SHP77 (cell line): Measurements from ENCODE around the gene GPC6.

Source experiments
- DNase-seq, 2 experiments: peaks; one replicate each; lab custom pipeline; 2025; lab: John Stamatoyannopoulos, UW

The GPC6 gene

GRCh38 chr13:94210816-94211215 is 984.2 kb downstream of the GPC6 start:
- DNase-seq = no peak

DNA sequence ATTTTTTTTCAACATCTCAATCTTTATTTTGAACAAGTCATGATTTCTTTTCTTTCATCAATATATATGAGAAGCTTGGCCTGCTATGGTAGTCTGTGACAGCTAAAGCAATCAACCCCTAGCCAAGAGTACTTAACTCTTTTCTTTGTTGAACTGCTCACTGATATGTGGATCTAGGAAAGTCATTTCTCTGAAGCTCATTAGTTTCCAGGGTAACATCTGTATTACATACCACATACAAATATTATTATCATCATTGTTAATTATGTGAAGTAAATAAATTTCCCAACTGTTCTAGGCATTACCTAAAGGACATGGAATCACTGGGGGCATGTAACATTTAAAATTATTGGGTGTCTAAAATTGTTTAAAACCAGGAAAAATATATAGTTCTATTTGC is 985.6 kb downstream of the GPC6 start:
- DNase-seq = no peak

DNA sequence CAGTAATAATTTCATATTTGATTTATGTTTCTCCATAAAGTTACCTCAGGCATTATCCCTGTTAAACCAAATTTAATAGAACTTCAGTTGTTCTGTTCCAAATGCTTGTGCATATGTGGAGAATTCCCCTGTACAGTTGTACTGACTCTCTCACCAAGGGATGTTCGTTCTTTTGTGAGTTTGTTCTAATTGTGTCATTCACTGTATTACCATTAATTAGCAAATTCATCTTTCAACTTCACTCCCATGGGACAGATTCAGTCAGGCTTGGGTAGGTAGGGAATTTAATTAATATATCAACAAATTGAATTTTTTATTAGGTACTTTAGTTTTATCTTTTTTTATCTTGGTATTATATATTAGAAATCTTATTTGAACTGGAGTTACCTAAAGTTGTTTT is 987.5 kb downstream of the GPC6 start:
- no peak for DNase-seq

GRCh38 chr13:94214975-94215374 is 988.4 kb downstream of the GPC6 start:
- no peak for DNase-seq

DNA sequence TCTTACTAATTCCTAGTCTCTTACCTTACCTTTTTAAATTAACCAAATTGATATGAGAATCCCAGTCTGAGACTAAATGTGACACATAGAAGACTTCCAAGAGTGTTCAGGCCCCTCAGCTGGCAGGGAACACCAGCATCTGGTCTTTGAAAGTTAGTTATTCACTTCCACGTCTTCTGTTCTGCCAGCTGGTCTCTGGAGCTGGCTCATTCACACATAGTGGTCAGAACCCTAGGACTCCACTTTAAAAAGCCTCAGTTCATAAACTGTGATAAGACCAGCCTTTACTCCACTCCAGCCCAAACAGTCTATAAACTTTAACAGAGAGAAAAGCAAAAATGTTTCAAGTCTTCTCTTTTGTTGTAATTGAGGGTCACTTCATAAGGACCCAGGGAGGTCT is 989.9 kb downstream of the GPC6 start:
- no peak for DNase-seq

- no peak for DNase-seq
Measured at GRCh38 chr13:94217370-94217769, 990.8 kb downstream of the GPC6 start.

DNA sequence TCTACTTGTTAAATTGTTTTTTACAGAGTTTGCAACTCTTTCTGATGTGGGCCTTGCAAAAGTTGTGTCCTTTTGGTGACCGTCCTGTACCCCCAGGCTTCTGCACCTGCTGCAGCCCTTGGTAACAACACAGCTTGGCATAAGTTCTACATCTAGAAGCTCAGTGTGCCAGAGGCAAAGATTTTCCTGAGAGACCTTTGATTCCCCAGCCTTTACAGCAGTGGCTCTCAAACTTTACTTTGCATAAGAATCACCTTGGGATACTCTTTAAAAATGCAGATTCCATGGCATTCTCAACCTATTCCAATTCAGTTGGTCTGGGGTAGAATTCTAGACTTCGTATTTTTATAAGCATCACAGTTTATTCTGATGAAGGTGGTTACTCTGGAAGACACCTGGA is 991.9 kb downstream of the GPC6 start:
- DNase-seq = no peak

DNA sequence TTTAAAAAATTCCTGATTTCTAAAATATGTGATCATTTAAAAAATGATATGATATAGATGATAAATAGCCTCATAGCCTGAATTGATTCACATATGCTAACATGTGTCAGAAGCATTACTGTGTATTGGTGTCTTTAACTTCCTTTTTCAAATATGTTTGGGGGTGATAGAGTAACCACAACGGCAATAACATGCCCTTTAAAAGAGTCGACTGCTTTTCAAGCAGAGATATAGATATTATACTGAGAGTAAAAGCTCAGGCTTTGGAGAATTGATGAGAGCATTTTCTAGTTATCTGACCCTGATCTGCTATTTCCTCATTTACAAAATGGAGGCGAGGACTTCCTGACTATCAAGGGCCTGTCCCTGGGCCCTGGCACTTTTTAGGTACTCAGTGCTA is 992.3 kb downstream of the GPC6 start:
- DNase-seq = no peak

DNA sequence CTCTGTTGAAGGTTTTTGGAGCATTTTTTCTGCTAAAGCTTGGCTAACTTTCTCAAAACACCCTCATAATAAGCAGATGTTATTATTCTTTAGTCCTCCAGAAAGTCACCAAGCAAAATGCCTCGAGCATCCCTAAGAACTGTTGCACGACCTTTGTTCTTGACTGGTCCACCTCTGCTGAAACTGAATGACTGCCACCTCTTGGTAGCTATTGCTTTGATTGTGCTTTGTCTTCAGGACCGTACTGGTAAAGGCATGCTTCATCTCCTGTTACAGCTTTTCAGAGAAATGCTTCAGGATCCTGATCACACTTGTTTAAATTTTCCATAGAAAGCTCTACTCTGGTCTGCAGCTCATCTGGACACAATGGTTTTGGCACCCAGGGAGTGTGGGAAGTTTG is 998.1 kb downstream of the GPC6 start:
- no peak for DNase-seq

DNA sequence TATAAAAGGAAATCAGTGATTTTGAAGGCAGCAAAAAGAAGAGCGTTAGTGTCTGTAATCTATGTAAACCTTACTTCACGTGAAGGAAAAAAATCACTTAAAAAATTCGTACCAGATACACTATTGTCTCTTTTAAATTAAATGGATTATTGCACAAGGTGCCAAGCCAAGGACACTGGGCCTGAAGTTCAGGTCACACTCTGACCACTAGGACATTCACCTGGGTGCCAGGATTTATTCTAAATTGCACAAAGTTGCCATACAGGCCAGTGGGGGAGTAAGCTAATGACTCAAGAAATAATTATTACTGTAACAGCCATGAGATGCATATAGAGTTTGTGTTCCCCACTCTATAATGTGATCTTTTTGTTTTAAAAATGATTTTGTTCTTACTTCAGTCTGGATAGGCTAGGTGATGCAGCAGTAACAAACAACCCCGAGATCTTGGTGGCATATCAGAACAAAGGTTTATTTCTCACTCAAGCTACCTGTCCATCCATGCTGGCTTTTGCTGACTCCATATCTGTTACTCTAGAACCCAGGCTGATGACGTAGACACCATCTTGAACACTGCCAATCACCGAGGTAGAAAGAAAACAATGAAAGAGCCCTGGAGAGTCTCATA is 1000.8 kb downstream of the GPC6 start:
- DNase-seq = no peak

- no peak for DNase-seq
Measured at GRCh38 chr13:94228763-94229162, 1002.2 kb downstream of the GPC6 start.

- no peak for DNase-seq
Measured at GRCh38 chr13:94232161-94232950, 1005.7 kb downstream of the GPC6 start.

GRCh38 chr13:94232956-94233355 is 1006.3 kb downstream of the GPC6 start:
- DNase-seq = no peak

DNA sequence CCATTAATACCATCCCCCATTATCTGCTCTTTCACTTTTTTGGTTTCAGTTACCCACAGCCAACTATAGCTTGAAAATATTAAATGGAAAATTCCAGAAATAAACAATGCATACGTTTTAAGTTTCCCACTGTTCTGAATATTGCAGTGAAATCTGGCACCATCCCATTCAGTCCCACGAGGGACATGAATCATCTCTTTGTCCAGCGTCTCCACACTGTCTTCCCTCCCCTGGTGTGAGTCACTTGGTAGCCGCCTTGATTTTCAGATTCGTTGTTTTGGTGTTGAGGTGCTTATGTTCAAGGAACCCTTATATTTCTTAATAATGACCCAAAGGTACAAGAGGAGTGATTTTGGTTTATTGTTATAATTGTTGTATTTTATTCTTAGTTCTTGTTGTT is 1006.8 kb downstream of the GPC6 start:
- no peak for DNase-seq

DNA sequence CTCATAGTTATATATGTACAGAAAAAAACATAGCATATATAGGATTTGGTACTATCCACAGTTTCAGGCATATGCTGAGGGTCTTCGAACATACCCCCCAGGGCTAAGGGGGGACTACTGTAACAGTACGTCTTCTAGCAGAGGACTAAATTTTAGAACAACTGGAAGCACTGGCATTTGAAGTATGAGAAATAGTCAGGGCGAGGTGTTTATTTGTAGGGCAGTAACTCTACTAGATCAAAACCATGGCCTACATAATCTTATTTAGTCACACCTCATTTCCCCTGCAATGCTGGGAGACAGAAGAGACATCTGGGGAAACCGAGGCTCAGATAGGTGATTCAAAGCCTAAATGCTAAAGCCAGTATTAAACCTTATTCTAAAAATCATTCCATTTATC is 1007.2 kb downstream of the GPC6 start:
- no peak for DNase-seq

DNA sequence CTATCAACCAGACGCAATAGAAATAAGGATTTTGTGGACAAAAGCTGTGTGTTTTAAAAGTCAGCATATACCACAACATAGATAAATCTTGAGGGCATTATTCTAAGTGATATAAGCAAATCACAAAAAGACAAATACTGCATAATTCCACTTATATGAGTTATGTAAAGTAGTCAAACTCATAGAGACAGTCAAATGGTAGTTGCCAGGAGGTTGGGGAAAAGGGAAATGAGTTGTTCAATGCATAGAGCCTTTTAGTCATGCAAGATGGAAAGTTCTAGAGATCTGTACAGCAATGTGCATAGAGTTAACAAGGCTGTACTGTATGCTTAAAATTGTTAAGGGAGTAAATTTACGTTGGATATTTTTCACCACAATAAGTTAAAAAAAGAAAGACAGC is 1008.1 kb downstream of the GPC6 start:
- no peak for DNase-seq

- DNase-seq = no peak
Measured at GRCh38 chr13:94236132-94236531, 1009.5 kb downstream of the GPC6 start.

DNA sequence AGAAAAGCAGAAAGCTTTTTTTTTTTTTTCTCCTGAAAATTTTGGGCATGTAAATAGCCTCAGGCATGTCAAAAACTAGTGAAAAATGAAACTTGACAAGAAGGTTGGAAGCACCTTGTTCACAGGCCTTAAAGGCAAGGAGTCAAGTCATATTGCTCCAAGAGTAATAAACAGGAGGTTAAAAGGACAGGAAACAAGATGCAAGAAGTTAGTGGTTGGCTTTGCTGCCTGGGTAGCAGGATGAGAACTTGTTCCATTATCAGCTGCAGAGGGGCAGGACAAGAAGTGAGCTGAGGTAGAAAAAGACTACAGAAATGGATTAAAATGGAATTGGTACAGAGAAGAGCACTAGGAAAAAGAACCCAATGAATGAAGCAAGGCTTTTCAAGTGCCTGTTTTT is 1010.3 kb downstream of the GPC6 start:
- no peak for DNase-seq

- DNase-seq = no peak
Measured at GRCh38 chr13:94239135-94239534, 1012.5 kb downstream of the GPC6 start.

DNA sequence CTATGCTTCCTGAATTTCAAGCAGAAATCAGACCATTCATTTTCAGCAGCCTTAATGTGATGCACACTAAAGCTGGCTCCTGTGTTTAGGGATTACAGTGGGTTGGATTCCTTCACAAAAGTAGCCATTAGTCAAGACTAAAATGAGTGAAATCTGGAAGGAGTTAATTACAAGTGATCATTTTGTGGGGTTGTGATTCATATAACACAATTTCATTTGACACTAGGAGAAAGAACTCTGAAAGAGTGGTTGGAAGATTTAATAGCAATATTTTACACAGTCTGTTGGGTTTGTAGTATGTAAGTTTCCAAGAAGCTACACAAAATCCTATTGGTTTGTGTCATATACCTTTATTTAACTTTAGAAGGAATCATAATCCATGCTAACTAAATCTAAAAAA is 1015.9 kb downstream of the GPC6 start:
- no peak for DNase-seq

DNA sequence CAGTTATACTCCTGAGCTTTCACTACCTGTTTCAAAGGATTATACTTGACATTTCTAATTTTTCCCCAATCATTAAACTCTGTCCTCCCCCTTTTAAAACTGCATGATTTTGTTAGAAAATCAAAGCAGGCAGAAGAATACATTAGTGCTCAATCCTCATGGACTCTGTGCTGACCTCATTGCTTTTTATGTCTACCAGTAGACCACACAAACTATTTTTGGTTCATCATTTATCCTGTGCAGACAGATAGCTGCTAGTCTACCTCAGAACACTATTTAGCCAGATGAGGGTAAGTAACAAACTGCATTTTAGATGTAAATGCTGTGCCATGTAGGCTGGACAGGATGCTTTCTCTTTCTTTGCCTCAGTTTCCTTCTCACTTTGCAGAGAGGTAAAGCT is 1016.9 kb downstream of the GPC6 start:
- DNase-seq = no peak

GRCh38 chr13:94246495-94246894 is 1019.9 kb downstream of the GPC6 start:
- no peak for DNase-seq

- no peak for DNase-seq
Measured at GRCh38 chr13:94247890-94248289, 1021.3 kb downstream of the GPC6 start.
